ENCODE data around the gene CENPH. TPM values are rescaled to one million over a fixed set of nuclear protein-coding genes. Genes with fewer than 3 reads are reported as not detected.

Gene CENPH
- total RNA-seq, 1 donor from 2014 or later, result 5.3 TPM

DNA sequence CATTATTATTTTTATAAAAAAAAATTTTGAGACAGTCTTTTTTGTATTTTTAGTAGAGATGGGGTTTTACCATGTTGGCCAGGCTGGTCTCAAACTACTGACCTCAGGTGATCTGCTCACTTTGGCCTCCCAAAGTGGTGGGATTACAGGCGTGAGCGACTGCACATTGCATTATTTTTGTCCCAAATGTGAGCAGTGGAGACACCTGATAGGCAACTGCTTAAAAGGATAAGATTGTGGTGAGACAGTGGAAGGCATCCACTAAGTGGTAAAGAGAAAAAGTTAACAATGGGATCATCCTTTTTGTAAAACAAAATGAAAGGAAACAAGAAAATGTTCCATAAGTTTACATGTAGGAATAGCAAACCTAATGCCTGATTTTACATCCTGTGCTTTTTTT lies 2.0 kb upstream of the CENPH start:
- H3K9me3 Mint-ChIP-seq (ENCODE audit: unreplicated experiment), result no peaks in the 10 kb centered on the region
- H3K36me3 Mint-ChIP-seq (ENCODE audit: unreplicated experiment), result no peaks in the 10 kb centered on the region
- TF ChIP-seq, protein P1, sequence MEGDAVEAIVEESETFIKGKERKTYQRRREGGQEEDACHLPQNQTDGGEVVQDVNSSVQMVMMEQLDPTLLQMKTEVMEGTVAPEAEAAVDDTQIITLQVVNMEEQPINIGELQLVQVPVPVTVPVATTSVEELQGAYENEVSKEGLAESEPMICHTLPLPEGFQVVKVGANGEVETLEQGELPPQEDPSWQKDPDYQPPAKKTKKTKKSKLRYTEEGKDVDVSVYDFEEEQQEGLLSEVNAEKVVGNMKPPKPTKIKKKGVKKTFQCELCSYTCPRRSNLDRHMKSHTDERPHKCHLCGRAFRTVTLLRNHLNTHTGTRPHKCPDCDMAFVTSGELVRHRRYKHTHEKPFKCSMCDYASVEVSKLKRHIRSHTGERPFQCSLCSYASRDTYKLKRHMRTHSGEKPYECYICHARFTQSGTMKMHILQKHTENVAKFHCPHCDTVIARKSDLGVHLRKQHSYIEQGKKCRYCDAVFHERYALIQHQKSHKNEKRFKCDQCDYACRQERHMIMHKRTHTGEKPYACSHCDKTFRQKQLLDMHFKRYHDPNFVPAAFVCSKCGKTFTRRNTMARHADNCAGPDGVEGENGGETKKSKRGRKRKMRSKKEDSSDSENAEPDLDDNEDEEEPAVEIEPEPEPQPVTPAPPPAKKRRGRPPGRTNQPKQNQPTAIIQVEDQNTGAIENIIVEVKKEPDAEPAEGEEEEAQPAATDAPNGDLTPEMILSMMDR (IDR thresholded peaks at IDR 0.05), result no peak
- peaks cover 18% of the 10 kb centered on the region for H3K4me1 Mint-ChIP-seq (ENCODE audit: unreplicated experiment)
- peak overlapping the region; percentile 62 for H3K27ac Mint-ChIP-seq (ENCODE audit: unreplicated experiment)
- H3K27me3 Mint-ChIP-seq (ENCODE audit: unreplicated experiment), result no peaks in the 10 kb centered on the region
- peak; percentile 10 for DNase-seq (ENCODE audit: extremely low spot score, unreplicated experiment)
- H3K4me3 Mint-ChIP-seq (ENCODE audit: unreplicated experiment), result peak overlapping the region; percentile 14

DNA sequence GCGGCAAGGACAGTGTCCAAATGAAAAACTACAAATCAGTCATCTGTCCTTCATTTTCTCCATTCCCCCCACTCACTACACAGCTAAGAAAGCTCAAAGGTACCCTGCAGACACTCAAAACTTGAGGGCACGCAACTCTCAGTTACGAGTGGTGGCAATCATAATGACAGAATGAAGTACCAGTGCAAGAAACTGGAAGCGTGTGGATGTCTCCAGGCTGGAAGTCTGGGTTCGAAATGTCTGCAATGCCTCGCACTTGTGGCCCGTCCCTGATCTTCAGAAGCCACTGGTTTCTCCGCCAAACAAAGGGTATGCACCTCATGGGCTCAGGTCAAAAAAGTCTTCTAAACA lies 597 bp upstream of the CENPH start:
- DNase-seq (ENCODE audit: extremely low spot score, unreplicated experiment), result no peak
- TF ChIP-seq, protein P1 (IDR thresholded peaks at IDR 0.05), result no peak
- no peaks in the 10 kb centered on the region for H3K9me3 Mint-ChIP-seq (ENCODE audit: unreplicated experiment)
- peak overlapping the region; percentile 100 for H3K27ac Mint-ChIP-seq (ENCODE audit: unreplicated experiment)
- H3K4me1 Mint-ChIP-seq (ENCODE audit: unreplicated experiment), result peaks cover 18% of the 10 kb centered on the region
- H3K36me3 Mint-ChIP-seq (ENCODE audit: unreplicated experiment), result no peaks in the 10 kb centered on the region
- peak overlapping the region; percentile 95 for H3K4me3 Mint-ChIP-seq (ENCODE audit: unreplicated experiment)
- no peaks in the 10 kb centered on the region for H3K27me3 Mint-ChIP-seq (ENCODE audit: unreplicated experiment)

DNA sequence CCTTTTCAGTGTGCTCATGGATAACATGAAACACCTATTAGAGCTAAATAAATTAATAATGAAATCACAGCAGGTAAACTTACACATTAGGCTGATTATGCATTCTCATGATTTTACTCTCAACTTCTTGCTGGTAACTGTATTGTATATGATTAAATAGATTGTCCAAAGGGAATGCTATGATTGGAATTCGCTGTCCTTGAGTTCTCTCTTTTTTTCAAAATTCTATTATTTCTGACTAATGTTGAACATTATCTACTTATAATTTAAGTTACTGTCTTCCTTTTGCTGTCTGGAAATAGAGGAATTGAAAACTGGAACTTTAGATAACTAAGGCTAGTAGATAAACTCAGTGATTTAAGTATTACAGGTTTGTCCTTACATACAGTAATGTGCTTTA lies 13.1 kb downstream of the CENPH start:
- Mint-ChIP-seq H3K27me3 (ENCODE audit: unreplicated experiment) (no peaks in the 10 kb centered on the region), H3K4me1 (ENCODE audit: unreplicated experiment) (peaks cover 13% of the 10 kb centered on the region), H3K9me3 (ENCODE audit: unreplicated experiment) (no peaks in the 10 kb centered on the region), H3K36me3 (ENCODE audit: unreplicated experiment) (no peaks in the 10 kb centered on the region), H3K4me3 (ENCODE audit: unreplicated experiment) (no peak overlapping the region), H3K27ac (ENCODE audit: unreplicated experiment) (no peak overlapping the region)
- TF ChIP-seq, protein P1 (IDR thresholded peaks at IDR 0.05), result no peak
- no peak for DNase-seq (ENCODE audit: extremely low spot score, unreplicated experiment)

DNA sequence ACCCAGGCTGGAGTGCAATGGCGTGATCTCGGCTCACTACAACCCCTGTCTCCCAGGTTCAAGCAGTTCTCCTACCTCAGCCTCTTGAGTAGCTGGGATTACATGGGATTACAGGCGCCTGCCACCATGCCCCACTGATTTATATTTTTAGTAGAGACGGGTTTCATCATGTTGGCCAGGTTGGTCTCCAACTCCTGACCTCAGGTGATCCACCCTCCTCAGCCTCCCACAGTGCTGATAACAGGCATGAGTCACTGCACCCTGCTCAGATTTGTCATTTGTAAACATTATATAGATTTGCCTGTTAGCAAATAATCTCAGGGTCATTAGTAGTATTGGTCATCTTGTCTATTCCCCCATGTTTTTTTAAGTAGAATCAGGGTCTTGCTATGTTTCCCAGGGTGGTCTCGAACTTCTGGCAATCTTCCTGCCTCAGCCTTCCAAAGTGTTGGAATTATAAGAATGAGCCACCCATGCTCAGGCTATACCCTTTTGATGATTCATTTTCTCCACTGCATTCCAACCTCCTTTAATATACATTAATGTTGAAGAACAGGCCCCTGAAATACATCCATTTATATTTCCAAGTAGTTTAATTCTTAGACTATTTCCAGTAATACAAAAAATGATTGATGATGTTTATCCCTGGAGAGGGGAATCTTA lies 17.3 kb downstream of the CENPH start:
- DNase-seq (ENCODE audit: extremely low spot score, unreplicated experiment), result peak; percentile 44
- no peaks in the 10 kb centered on the region for H3K36me3 Mint-ChIP-seq (ENCODE audit: unreplicated experiment)
- H3K27ac Mint-ChIP-seq (ENCODE audit: unreplicated experiment), result peak overlapping the region; percentile 73
- H3K9me3 Mint-ChIP-seq (ENCODE audit: unreplicated experiment), result no peaks in the 10 kb centered on the region
- no peak overlapping the region for H3K4me3 Mint-ChIP-seq (ENCODE audit: unreplicated experiment)
- H3K27me3 Mint-ChIP-seq (ENCODE audit: unreplicated experiment), result no peaks in the 10 kb centered on the region
- TF ChIP-seq, protein P1 (IDR thresholded peaks at IDR 0.05), result no peak
- peaks cover 28% of the 10 kb centered on the region for H3K4me1 Mint-ChIP-seq (ENCODE audit: unreplicated experiment)

DNA sequence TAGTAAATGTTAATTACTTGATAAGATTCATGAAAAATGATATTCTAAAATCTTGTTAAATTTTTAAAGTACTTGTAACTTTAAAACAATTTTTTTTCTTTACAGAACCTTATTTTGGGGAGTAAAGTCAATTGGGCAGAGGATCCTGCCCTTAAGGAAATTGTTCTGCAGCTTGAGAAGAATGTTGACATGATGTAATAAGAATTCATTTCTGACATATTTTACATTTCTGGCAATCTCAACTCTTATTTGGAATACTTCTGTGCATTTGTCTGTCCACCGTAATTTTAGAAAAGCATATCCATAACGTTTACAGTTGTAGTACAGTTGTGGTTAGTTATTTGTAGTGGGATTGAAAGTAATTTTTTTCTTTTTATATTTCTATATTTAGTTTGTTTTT lies 20.2 kb downstream of the CENPH start:
- DNase-seq (ENCODE audit: extremely low spot score, unreplicated experiment), result no peak
- H3K9me3 Mint-ChIP-seq (ENCODE audit: unreplicated experiment), result no peaks in the 10 kb centered on the region
- peaks cover 23% of the 10 kb centered on the region for H3K4me1 Mint-ChIP-seq (ENCODE audit: unreplicated experiment)
- peak overlapping the region; percentile 69 for H3K27ac Mint-ChIP-seq (ENCODE audit: unreplicated experiment)
- no peaks in the 10 kb centered on the region for H3K36me3 Mint-ChIP-seq (ENCODE audit: unreplicated experiment)
- no peaks in the 10 kb centered on the region for H3K27me3 Mint-ChIP-seq (ENCODE audit: unreplicated experiment)
- TF ChIP-seq, protein P1 (IDR thresholded peaks at IDR 0.05), result no peak
- no peak overlapping the region for H3K4me3 Mint-ChIP-seq (ENCODE audit: unreplicated experiment)
